ENCODE data around the gene UNC13C.

The UNC13C gene

GRCh38 chr15:54127574-54127973, 149.3 kb downstream of the UNC13C start:
- DNase-seq: no peak

GRCh38 chr15:54131410-54131809, 153.2 kb downstream of the UNC13C start:
- no peak for DNase-seq

DNA sequence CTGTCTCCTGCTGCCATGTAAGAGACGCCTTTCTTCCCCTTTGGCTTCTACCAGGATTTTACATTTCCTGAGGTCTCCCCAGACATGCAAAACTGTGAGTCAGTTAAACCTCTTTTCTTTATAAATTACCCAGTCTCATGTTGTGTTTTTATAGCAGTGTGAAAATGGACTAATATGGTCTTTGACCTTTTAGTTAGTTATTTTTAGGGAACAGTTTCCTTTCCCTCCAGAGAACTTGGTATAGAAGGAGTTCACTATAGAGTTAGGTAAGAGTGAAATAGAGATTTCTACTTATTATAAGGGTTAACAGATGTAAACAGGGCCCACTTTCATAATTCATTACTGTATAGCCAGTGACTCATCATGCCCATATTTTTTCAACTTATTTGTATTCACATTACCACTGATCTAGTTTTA, 170.9 kb downstream of the UNC13C start:
- DNase-seq: no peak

DNA sequence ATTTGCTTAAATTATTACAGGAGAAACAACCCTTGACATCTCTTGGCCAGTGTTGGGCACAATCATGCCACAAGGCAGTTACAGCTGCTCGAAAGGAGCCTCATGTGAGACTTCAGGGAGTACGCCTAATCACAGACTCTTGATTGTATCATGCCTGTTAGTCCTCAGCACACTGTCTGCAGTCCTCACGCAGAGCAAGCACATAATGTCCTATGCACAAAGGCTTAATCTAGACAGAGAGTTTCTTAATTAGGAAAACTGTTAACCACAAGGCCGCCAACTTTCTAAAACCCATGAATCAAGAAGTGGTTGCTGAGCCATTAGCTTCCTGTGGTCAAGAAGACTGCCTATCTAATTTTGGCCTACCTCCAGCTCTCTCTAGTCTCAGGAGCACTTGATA, 172.0 kb downstream of the UNC13C start:
- DNase-seq: no peak

DNA sequence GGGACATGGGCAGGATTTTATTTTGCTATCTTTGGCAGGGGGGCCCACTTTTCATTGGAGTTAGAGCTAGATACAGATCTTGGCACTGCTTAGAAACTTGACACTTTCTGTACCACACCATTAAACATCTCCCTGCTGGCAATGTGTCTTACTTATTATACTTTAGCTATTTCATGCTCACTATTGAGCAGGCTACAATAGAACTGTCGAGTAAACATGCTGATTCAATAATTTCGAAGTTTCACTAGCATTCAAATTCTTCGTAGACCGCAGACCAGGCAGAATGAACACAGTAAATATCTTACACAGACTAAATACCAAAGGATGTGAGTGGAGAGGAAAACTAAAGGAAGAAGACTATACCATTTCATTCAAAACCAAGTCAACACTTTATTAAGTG, 180.8 kb downstream of the UNC13C start:
- DNase-seq: no peak

- no peak for DNase-seq
Measured at GRCh38 chr15:54187325-54187724, 209.1 kb downstream of the UNC13C start.

- DNase-seq: no peak
Measured at GRCh38 chr15:54197995-54198394, 219.8 kb downstream of the UNC13C start.

GRCh38 chr15:54206586-54207321, 228.5 kb downstream of the UNC13C start:
- no peak for DNase-seq

- DNase-seq: no peak
Measured at GRCh38 chr15:54208786-54209185, 230.5 kb downstream of the UNC13C start.

GRCh38 chr15:54212635-54213034, 234.4 kb downstream of the UNC13C start:
- DNase-seq: no peak

DNA sequence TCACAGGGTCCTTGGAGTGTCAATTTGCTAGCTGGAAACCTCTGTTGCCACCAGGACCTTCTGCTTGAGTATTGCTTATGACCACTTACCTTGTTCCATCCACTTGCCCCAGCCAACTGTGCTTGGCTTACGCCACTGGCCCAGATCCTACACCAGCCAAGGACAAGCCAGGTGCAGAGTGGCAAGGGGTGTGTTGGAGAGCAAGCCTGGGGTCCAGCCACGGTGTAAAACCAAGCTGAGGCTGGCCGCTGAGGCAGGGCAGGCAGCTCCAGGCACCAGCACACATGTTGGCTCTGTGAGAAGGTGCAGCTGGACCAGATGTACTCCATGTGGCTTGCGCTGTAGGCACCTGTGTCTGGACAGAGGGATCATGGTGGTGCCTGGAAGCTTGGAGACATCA, 248.2 kb downstream of the UNC13C start:
- DNase-seq: no peak

- DNase-seq: no peak
Measured at GRCh38 chr15:54227569-54227968, 249.3 kb downstream of the UNC13C start.

- no peak for DNase-seq
Measured at GRCh38 chr15:54250326-54250725, 272.1 kb downstream of the UNC13C start.

DNA sequence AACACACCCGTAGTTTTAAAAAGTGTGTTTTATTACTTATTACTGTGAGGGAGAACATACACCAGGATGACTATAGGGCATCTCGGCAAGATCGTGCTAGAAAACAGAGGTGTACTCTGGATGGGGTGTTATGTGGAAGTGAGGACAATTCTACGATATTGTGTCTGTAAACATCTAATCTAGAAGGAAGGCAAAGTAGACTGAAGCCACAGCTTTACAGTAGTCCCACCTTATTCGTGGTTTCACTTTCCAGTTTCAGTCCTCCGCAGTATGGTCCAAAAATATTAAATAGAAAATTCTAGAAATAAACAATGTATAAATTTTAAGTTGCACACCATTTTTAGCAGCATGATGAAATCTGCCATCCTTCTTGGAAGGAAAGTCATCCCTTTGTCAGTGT, 277.9 kb downstream of the UNC13C start:
- no peak for DNase-seq

GRCh38 chr15:54273928-54274327, 295.7 kb downstream of the UNC13C start:
- no peak for DNase-seq

GRCh38 chr15:54277834-54278233, 299.6 kb downstream of the UNC13C start:
- no peak for DNase-seq

- DNase-seq: no peak
Measured at GRCh38 chr15:54280726-54281125, 302.5 kb downstream of the UNC13C start.

- DNase-seq: no peak
Measured at GRCh38 chr15:54282228-54282836, 304.1 kb downstream of the UNC13C start.

DNA sequence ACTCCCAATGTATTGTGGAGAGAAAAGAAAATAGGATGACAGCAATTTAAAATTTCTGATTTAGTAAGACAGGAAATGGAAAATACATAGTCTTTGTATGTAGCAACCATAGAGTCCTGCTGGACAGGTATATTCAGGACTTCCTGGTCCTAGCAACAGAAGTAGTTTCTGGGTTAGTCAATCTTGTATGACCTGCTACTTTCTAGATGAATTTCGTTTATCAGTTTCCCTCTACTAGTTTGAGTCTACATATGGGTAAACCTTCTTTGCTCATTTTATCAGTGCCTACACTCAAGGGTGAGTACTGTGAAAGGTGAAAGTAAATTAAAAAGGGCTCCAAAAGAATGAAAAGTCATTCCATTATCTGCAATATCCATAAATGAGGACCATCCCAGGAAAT, 309.8 kb downstream of the UNC13C start:
- no peak for DNase-seq

DNA sequence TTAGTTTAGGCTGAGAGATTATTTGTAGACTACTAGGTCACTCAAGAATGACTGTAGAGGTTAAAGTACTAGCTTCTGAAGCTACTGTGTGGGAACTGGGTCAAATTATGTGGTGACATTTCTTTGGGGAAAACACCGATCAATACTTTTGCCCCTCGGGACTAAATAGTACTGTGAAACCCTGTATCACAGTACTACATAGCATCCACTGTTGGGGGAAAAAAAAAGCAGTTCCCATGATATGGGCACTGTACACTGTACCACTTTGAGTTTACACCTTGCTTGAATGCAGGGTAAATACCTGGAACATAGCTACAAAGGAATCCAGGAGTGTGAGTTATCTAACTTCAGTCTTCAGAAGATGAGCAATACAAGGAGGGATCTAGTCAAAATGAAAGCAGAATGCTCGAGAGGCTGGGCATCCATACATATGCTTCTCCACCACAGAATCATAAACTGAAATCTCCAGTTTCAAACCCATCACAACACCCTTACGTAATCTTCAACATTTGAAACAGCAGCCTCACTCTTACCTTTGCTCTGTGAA, 311.4 kb downstream of the UNC13C start:
- no peak for DNase-seq

GRCh38 chr15:54298396-54298795, 320.2 kb downstream of the UNC13C start:
- no peak for DNase-seq

GRCh38 chr15:54304321-54304720, 326.1 kb downstream of the UNC13C start:
- no peak for DNase-seq

- DNase-seq: no peak
Measured at GRCh38 chr15:54305138-54305537, 326.9 kb downstream of the UNC13C start.

- DNase-seq: no peak
Measured at GRCh38 chr15:54307252-54307902, 329.1 kb downstream of the UNC13C start.
